Breast epithelium (tissue), 3 donors: ENCODE measurements around the gene CTDSP2.

Experiments used
- POLR2A ChIP-seq: fragments of 450-650 bp; IDR thresholded peaks from one replicate; pipeline ENCODE4 v1.6.1; 2016; ENCODE audit warnings: antibody characterized with exemption, mild to moderate bottlenecking, moderate library complexity
- POLR2AphosphoS5 ChIP-seq, 3 donors: sonication (generic); formaldehyde crosslinking; IDR thresholded peaks; one replicate each; pipeline ENCODE4 v1.6.1; 2017; ENCODE audit warnings: antibody characterized with exemption in 3 of 3
- TF ChIP-seq, protein P1 (sequence below), 3 donors: fragments of 450-650 bp; IDR thresholded peaks; one replicate each; pipeline ENCODE4 v1.5.1; 2016 to 2017; ENCODE audit warnings: antibody characterized with exemption in 3 of 3, mild to moderate bottlenecking in 3 of 3, moderate library complexity in 3 of 3

- TF ChIP-seq POLR2A (no peak), POLR2AphosphoS5 (IDR thresholded peaks at IDR 0.05) (no peak)
- TF ChIP-seq, protein P1, sequence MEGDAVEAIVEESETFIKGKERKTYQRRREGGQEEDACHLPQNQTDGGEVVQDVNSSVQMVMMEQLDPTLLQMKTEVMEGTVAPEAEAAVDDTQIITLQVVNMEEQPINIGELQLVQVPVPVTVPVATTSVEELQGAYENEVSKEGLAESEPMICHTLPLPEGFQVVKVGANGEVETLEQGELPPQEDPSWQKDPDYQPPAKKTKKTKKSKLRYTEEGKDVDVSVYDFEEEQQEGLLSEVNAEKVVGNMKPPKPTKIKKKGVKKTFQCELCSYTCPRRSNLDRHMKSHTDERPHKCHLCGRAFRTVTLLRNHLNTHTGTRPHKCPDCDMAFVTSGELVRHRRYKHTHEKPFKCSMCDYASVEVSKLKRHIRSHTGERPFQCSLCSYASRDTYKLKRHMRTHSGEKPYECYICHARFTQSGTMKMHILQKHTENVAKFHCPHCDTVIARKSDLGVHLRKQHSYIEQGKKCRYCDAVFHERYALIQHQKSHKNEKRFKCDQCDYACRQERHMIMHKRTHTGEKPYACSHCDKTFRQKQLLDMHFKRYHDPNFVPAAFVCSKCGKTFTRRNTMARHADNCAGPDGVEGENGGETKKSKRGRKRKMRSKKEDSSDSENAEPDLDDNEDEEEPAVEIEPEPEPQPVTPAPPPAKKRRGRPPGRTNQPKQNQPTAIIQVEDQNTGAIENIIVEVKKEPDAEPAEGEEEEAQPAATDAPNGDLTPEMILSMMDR (IDR thresholded peaks at IDR 0.05) = no peak
Observed at GRCh38 chr12:57890191-57891115, 43.9 kb upstream of the CTDSP2 start.
